HEK293 (cell line): ENCODE measurements around the gene GALNT9.

ENCODE experiments used
- GLI2 ChIP-seq: fragments of 450-650 bp; formaldehyde crosslinking; IDR thresholded peaks from 2 replicates; pipeline ENCODE4; 2017; ENCODE audit warnings: missing biosample characterization, missing genetic modification characterization, low read depth, borderline replicate concordance
- OVOL3 ChIP-seq: fragments of 450-650 bp; formaldehyde crosslinking; IDR thresholded peaks from 2 replicates; pipeline ENCODE4 v1.5.1; 2016; ENCODE audit warnings: missing biosample characterization, missing genetic modification characterization
- SP3 ChIP-seq: fragments of 450-650 bp; formaldehyde crosslinking; IDR thresholded peaks from 2 replicates; pipeline ENCODE4 v1.5.1; 2016; ENCODE audit warnings: missing biosample characterization, missing genetic modification characterization
- ZFP3 ChIP-seq: fragments of 450-650 bp; formaldehyde crosslinking; IDR thresholded peaks from 2 replicates; pipeline ENCODE4 v1.5.1; 2016; ENCODE audit warnings: low read depth, missing biosample characterization, missing genetic modification characterization
- ZNF10 ChIP-seq: fragments of 450-650 bp; formaldehyde crosslinking; IDR thresholded peaks from 2 replicates; pipeline ENCODE4 v1.5.1; 2017; ENCODE audit warnings: missing biosample characterization, missing genetic modification characterization
- ZNF112 ChIP-seq: fragments of 450-650 bp; formaldehyde crosslinking; IDR thresholded peaks from 2 replicates; pipeline ENCODE4 v1.5.0; 2017; ENCODE audit warnings: missing biosample characterization, missing genetic modification characterization
- ZNF114 ChIP-seq: fragments of 450-650 bp; formaldehyde crosslinking; IDR thresholded peaks from 2 replicates; pipeline ENCODE4 v1.5.0; 2017; ENCODE audit warnings: missing biosample characterization, missing genetic modification characterization
- ZNF138 ChIP-seq: fragments of 450-650 bp; formaldehyde crosslinking; IDR thresholded peaks from 2 replicates; pipeline ENCODE4 v1.5.1; 2016; ENCODE audit warnings: missing biosample characterization, missing genetic modification characterization, borderline replicate concordance
- ZNF175 ChIP-seq: fragments of 450-650 bp; formaldehyde crosslinking; IDR thresholded peaks from 2 replicates; pipeline ENCODE4 v1.5.1; 2016; ENCODE audit warnings: missing biosample characterization, missing genetic modification characterization
- ZNF24 ChIP-seq: fragments of 450-650 bp; formaldehyde crosslinking; IDR thresholded peaks from 2 replicates; pipeline ENCODE4 v1.5.1; 2016; ENCODE audit warnings: missing biosample characterization, missing genetic modification characterization
- ZNF324 ChIP-seq: fragments of 450-650 bp; formaldehyde crosslinking; IDR thresholded peaks from 2 replicates; pipeline ENCODE4 v1.5.1; 2016; ENCODE audit warnings: missing biosample characterization, missing genetic modification characterization
- ZNF366 ChIP-seq: fragments of 450-650 bp; formaldehyde crosslinking; conservative IDR thresholded peaks from 2 replicates; pipeline ENCODE4 v1.5.1; 2016; ENCODE audit warnings: missing biosample characterization, missing genetic modification characterization
- ZNF549 ChIP-seq: fragments of 450-650 bp; IDR thresholded peaks from 2 replicates; pipeline ENCODE4 v1.5.1; 2018; ENCODE audit warnings: missing biosample characterization, missing genetic modification characterization, mild to moderate bottlenecking, inconsistent platforms, moderate library complexity
- ZNF558 ChIP-seq: fragments of 450-650 bp; formaldehyde crosslinking; IDR thresholded peaks from 2 replicates; pipeline ENCODE4 v1.5.1; 2016; ENCODE audit warnings: missing biosample characterization, missing genetic modification characterization
- ZNF571 ChIP-seq: fragments of 450-650 bp; formaldehyde crosslinking; IDR thresholded peaks from 2 replicates; pipeline ENCODE4 v1.5.0; 2017; ENCODE audit warnings: missing biosample characterization, missing genetic modification characterization
- ZNF610 ChIP-seq: fragments of 450-650 bp; formaldehyde crosslinking; IDR thresholded peaks from 2 replicates; pipeline ENCODE4 v1.5.1; 2016; ENCODE audit warnings: missing biosample characterization, missing genetic modification characterization, borderline replicate concordance
- ZNF670 ChIP-seq: fragments of 450-650 bp; formaldehyde crosslinking; IDR thresholded peaks from 2 replicates; pipeline ENCODE4 v1.5.1; 2016; ENCODE audit warnings: missing biosample characterization, missing genetic modification characterization, low read depth
- ZNF768 ChIP-seq: fragments of 450-650 bp; formaldehyde crosslinking; IDR thresholded peaks from 2 replicates; pipeline ENCODE4 v1.5.1; 2018; ENCODE audit warnings: missing biosample characterization, mild to moderate bottlenecking, missing genetic modification characterization
- ZNF791 ChIP-seq: fragments of 450-650 bp; formaldehyde crosslinking; IDR thresholded peaks from 2 replicates; pipeline ENCODE4 v1.5.1; 2016; ENCODE audit warnings: missing biosample characterization, missing genetic modification characterization
- ZNF792 ChIP-seq: fragments of 450-650 bp; formaldehyde crosslinking; IDR thresholded peaks from 2 replicates; pipeline ENCODE4 v1.5.1; 2016; ENCODE audit warnings: missing biosample characterization, missing genetic modification characterization
- ZNF830 ChIP-seq: fragments of 450-650 bp; IDR thresholded peaks from 2 replicates; pipeline ENCODE4 v1.5.0; 2018; ENCODE audit warnings: missing biosample characterization, missing genetic modification characterization, low read depth, mild to moderate bottlenecking, moderate library complexity
- TF ChIP-seq, protein P1 (sequence below): fragments of 450-650 bp; formaldehyde crosslinking; IDR thresholded peaks from 2 replicates; pipeline ENCODE4 v1.5.1; 2016; ENCODE audit warnings: missing biosample characterization, missing genetic modification characterization
- TF ChIP-seq, protein P2 (sequence below): fragments of 450-650 bp; IDR thresholded peaks from 2 replicates; pipeline ENCODE4 v1.5.1; 2018; ENCODE audit warnings: missing biosample characterization, mild to moderate bottlenecking, missing genetic modification characterization
- TF ChIP-seq, protein P3 (sequence below): fragments of 450-650 bp; formaldehyde crosslinking; conservative IDR thresholded peaks from 2 replicates; pipeline ENCODE4 v1.5.1; 2016; ENCODE audit warnings: low read depth, missing biosample characterization, missing genetic modification characterization
- TF ChIP-seq, protein P4 (sequence below): fragments of 450-650 bp; formaldehyde crosslinking; IDR thresholded peaks from 2 replicates; pipeline ENCODE4 v1.5.1; 2016; ENCODE audit warnings: missing biosample characterization, missing genetic modification characterization
- TF ChIP-seq, protein P5 (sequence below): fragments of 450-650 bp; formaldehyde crosslinking; IDR thresholded peaks from 2 replicates; pipeline ENCODE4 v1.5.1; 2016; ENCODE audit warnings: missing biosample characterization, missing genetic modification characterization, low read depth
- TF ChIP-seq, protein P6 (sequence below): sonication (generic); formaldehyde crosslinking; IDR thresholded peaks from 2 replicates; pipeline ENCODE4 v1.8.1; 2022; ENCODE audit warnings: mild to moderate bottlenecking, moderate library complexity, missing genetic modification reagents
- TF ChIP-seq, protein P7 (sequence below): fragments of 450-650 bp; formaldehyde crosslinking; optimal IDR thresholded peaks from 2 replicates; pipeline ENCODE3; 2016; ENCODE audit warnings: missing biosample characterization, mild to moderate bottlenecking, missing genetic modification characterization

Gene GALNT9

DNA sequence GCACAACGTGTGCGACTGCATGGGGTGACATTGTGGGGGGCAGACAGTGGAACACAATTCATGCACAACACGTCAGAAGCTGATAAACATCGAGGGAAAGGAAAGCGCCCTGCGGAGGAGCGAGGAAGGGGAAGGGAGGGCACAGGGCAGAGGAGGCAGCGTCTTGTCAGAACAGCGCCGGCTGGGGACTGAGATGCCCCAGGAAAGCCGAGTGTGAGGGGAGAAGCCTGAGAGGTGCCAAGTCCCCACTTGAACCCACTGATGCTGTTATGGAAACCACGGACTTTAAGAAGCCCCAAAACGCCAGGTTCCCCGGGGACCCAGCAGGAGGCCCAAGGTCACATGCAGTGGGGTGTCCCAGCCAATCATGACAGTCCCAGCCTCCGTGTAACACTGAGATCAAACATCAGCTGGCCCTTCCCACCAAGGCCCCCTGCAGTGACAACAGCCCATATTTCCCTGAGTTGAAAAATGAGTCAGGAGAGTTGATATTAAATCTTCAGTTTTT lies 70.0 kb downstream of the GALNT9 start (continued):
- no peak for TF ChIP-seq ZNF549 (tag by site-specific recombination)
- TF ChIP-seq, protein P1, sequence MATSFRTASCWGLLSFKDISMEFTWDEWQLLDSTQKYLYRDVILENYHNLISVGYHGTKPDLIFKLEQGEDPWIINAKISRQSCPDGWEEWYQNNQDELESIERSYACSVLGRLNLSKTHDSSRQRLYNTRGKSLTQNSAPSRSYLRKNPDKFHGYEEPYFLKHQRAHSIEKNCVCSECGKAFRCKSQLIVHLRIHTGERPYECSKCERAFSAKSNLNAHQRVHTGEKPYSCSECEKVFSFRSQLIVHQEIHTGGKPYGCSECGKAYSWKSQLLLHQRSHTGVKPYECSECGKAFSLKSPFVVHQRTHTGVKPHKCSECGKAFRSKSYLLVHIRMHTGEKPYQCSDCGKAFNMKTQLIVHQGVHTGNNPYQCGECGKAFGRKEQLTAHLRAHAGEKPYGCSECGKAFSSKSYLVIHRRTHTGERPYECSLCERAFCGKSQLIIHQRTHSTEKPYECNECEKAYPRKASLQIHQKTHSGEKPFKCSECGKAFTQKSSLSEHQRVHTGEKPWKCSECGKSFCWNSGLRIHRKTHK (tag by site-specific recombination) = no peak
- TF ChIP-seq ZNF324 (tag by site-specific recombination) = 0 out of 2 replicates have a peak, but pooled peaks have one; percentile 64
- TF ChIP-seq ZNF768 = no peak
- TF ChIP-seq ZFP3 = no peak
- no peak for TF ChIP-seq ZNF175 (tag by site-specific recombination)
- TF ChIP-seq ZNF24 = no peak
- no peak for TF ChIP-seq ZNF558 (tag by site-specific recombination)
- no peak for TF ChIP-seq ZNF830
- TF ChIP-seq, protein P2, sequence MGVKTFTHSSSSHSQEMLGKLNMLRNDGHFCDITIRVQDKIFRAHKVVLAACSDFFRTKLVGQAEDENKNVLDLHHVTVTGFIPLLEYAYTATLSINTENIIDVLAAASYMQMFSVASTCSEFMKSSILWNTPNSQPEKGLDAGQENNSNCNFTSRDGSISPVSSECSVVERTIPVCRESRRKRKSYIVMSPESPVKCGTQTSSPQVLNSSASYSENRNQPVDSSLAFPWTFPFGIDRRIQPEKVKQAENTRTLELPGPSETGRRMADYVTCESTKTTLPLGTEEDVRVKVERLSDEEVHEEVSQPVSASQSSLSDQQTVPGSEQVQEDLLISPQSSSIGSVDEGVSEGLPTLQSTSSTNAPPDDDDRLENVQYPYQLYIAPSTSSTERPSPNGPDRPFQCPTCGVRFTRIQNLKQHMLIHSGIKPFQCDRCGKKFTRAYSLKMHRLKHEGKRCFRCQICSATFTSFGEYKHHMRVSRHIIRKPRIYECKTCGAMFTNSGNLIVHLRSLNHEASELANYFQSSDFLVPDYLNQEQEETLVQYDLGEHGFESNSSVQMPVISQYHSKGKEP (tag by site-specific recombination) = no peak
- TF ChIP-seq ZNF791 (tag by site-specific recombination) = no peak
- TF ChIP-seq, protein P3, sequence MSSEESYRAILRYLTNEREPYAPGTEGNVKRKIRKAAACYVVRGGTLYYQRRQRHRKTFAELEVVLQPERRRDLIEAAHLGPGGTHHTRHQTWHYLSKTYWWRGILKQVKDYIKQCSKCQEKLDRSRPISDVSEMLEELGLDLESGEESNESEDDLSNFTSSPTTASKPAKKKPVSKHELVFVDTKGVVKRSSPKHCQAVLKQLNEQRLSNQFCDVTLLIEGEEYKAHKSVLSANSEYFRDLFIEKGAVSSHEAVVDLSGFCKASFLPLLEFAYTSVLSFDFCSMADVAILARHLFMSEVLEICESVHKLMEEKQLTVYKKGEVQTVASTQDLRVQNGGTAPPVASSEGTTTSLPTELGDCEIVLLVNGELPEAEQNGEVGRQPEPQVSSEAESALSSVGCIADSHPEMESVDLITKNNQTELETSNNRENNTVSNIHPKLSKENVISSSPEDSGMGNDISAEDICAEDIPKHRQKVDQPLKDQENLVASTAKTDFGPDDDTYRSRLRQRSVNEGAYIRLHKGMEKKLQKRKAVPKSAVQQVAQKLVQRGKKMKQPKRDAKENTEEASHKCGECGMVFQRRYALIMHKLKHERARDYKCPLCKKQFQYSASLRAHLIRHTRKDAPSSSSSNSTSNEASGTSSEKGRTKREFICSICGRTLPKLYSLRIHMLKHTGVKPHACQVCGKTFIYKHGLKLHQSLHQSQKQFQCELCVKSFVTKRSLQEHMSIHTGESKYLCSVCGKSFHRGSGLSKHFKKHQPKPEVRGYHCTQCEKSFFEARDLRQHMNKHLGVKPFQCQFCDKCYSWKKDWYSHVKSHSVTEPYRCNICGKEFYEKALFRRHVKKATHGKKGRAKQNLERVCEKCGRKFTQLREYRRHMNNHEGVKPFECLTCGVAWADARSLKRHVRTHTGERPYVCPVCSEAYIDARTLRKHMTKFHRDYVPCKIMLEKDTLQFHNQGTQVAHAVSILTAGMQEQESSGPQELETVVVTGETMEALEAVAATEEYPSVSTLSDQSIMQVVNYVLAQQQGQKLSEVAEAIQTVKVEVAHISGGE (tag by site-specific recombination) = no peak
- TF ChIP-seq ZNF792 = no peak
- no peak for TF ChIP-seq ZNF112 (tag by site-specific recombination)
- TF ChIP-seq, protein P4, sequence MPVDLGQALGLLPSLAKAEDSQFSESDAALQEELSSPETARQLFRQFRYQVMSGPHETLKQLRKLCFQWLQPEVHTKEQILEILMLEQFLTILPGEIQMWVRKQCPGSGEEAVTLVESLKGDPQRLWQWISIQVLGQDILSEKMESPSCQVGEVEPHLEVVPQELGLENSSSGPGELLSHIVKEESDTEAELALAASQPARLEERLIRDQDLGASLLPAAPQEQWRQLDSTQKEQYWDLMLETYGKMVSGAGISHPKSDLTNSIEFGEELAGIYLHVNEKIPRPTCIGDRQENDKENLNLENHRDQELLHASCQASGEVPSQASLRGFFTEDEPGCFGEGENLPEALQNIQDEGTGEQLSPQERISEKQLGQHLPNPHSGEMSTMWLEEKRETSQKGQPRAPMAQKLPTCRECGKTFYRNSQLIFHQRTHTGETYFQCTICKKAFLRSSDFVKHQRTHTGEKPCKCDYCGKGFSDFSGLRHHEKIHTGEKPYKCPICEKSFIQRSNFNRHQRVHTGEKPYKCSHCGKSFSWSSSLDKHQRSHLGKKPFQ (tag by site-specific recombination) = no peak
- no peak for TF ChIP-seq ZNF366 (tag by site-specific recombination)
- no peak for TF ChIP-seq ZNF571 (tag by site-specific recombination)
- TF ChIP-seq, protein P5, sequence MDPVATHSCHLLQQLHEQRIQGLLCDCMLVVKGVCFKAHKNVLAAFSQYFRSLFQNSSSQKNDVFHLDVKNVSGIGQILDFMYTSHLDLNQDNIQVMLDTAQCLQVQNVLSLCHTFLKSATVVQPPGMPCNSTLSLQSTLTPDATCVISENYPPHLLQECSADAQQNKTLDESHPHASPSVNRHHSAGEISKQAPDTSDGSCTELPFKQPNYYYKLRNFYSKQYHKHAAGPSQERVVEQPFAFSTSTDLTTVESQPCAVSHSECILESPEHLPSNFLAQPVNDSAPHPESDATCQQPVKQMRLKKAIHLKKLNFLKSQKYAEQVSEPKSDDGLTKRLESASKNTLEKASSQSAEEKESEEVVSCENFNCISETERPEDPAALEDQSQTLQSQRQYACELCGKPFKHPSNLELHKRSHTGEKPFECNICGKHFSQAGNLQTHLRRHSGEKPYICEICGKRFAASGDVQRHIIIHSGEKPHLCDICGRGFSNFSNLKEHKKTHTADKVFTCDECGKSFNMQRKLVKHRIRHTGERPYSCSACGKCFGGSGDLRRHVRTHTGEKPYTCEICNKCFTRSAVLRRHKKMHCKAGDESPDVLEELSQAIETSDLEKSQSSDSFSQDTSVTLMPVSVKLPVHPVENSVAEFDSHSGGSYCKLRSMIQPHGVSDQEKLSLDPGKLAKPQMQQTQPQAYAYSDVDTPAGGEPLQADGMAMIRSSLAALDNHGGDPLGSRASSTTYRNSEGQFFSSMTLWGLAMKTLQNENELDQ (tag by site-specific recombination) = no peak
- no peak for TF ChIP-seq GLI2 (tag by site-specific recombination)
- TF ChIP-seq ZNF670 (tag by site-specific recombination) = no peak
- TF ChIP-seq, protein P6, sequence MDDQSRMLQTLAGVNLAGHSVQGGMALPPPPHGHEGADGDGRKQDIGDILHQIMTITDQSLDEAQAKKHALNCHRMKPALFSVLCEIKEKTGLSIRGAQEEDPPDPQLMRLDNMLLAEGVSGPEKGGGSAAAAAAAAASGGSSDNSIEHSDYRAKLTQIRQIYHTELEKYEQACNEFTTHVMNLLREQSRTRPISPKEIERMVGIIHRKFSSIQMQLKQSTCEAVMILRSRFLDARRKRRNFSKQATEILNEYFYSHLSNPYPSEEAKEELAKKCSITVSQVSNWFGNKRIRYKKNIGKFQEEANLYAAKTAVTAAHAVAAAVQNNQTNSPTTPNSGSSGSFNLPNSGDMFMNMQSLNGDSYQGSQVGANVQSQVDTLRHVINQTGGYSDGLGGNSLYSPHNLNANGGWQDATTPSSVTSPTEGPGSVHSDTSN = no peak
- TF ChIP-seq OVOL3 (tag by site-specific recombination) = no peak
- TF ChIP-seq ZNF610 (tag by site-specific recombination) = no peak
- no peak for TF ChIP-seq ZNF10 (tag by site-specific recombination)
- no peak for TF ChIP-seq ZNF114 (tag by site-specific recombination)
- TF ChIP-seq SP3 (tag by site-specific recombination) = no peak
- TF ChIP-seq, protein P7, sequence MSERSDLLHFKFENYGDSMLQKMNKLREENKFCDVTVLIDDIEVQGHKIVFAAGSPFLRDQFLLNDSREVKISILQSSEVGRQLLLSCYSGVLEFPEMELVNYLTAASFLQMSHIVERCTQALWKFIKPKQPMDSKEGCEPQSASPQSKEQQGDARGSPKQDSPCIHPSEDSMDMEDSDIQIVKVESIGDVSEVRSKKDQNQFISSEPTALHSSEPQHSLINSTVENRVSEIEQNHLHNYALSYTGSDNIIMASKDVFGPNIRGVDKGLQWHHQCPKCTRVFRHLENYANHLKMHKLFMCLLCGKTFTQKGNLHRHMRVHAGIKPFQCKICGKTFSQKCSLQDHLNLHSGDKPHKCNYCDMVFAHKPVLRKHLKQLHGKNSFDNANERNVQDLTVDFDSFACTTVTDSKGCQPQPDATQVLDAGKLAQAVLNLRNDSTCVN (tag by site-specific recombination) = no peak
- no peak for TF ChIP-seq ZNF138 (tag by site-specific recombination)
